NK-92 (cell line): Measurements from ENCODE around the gene CRYBA2.

Source experiments
- DNase-seq: peaks from one replicate; lab custom pipeline; 2025; ENCODE audit not compliant: unreplicated experiment; lab: John Stamatoyannopoulos, UW

CRYBA2 gene

DNA sequence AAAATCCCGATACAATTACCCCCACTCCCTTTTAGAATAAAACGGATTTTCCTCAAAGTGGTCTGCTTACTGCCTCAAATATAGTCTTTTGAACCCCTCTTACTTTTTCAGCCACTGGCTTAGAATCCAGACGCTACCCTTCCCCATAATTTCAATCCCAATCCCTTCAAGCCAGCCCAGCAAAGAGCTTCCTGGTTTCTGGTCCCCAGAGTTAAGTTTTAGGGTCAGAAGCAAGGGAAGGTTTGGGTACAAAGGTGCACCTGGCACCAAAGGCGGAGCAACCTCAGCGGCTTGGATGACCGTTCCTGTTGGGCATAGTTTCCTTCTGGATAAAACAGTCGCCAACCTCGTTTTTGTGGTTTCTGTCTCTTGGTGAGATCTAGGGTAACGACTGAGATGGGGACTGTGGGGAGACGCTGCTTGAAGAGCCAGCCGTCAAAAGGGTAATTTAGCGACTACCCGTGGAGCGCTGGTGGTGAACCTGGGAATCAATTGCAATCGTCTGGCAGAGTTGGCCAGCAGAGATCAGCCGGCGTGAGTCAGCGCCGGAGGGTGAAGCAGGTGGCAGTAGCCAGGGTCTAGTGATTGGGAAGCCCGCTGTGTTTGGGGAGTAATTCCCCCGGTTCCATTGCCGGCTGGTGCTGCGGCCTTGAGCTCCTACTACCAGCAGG lies 9.8 kb downstream of the CRYBA2 start:
- DNase-seq = no peak

DNA sequence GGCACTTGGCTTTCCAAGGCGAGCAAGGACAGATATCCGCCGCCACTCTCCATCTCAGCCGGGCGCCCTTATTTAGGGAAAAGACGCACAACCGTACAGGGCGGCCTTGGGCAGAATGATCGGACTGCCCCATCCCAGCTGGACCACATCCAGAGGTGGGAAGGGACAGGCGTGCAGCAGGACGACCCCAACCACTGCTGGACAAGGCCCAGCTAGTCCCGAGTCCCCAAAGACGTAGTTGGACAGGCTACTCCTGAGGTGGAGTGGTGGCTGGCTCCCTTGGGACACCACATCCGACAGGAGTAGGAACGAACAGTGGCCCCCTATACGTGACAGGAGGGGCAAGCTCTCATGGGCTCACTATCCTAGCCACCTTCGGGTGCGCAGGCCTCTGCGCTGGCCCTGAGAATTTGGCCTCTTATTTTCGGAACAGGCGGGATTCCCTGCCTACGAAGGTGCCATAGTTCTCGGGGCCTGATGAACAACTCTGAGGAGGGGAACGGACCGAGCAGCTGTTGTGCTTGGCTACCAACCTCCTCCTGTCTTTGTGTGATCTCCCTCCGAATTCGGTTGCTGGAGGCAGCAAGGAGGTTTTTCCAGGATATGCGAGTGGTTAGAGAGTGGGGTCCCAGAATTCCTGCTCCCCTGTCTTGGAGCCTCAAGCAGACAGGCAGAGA lies 10.5 kb downstream of the CRYBA2 start:
- no peak for DNase-seq

DNA sequence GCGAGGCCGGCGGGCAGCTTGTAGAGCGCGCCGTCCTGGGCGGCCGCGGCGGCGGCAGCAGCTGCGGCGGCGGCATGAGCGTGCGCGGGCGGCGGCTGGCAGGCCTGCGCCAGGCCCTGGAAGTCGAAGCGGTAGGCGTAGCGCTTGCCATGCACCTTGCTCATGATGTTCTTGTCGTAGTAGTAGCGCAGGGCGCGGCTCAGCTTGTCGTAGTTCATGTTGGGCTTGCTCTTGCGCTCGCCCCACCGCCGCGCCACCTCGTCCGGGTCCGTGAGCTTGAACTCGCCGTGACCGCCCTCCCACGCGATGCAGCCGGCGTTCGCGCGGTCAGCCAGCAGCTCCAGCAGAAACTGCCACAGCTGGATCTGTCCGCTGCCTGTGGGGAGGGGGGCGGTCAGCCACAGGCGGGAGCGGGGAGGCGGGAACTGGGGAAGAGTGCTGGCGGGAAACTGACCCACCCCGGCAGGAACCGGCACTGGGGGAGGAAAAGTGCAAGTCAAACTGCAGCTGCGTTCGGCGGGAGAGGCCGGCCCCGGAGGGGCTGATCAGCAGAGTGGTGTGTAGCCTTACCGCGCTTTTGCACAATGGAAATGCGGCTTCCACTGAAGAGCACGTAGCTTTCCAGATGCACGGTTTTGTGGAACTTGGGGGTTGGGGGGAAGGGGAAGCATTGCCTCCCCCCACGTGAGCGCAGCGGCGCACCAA lies 11.2 kb downstream of the CRYBA2 start:
- DNase-seq = no peak

DNA sequence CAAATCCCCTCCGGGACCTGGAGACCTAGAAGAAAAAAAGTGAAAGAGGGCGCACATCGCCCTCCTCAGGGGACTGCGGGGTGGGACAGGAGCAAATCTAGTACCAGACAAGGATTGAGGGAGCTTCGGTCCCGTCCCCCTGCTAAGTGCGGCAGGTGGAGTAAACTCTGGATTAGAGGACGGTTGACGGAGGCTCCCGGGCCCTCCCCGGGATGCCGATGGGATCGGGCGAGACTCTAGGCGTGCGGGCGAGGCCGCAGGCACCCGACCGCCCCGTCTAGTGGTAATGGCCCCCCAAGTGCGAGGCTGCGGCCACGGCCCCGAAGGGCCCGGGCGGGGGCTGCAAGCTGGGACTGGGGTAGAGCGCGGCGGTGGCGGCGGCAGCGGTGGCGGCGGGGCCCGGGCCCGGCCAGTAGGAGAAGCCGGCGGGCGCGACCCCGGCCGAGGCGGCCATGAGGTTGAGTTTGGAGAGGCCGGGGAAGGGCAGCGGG lies 11.8 kb downstream of the CRYBA2 start:
- no peak for DNase-seq

DNA sequence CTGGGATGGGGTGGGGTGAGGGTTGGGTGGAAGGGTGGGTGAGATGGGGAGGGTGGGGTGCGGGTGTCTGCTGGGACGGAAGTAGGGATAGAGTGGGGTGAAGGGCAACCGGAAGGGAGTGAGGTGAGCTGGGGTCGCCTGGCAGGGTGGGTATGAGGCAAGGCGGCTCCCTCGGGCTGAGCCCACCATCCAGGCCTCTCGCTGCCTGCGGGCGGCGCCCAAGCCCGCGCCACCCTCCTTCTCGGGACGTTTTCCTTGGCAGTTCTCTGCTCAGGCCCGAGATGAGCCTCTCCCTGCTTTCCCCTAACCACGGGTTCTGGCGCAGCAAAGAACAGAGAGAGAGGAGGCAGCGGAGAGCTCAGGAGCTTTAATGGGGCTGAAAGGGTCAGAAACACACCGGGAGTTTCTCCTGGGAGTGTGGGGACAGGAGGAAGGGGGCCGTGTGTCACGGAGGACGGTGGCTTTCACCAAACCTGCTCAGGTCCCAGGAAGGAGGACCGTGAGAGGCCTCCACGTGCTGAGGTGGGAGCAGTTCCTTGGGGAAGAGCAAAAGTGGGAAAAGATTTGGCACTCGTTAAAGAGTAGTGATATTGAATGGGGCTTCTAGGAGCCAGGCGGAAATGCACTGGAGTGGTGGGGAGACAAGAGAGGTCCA lies 12.4 kb downstream of the CRYBA2 start:
- no peak for DNase-seq

DNA sequence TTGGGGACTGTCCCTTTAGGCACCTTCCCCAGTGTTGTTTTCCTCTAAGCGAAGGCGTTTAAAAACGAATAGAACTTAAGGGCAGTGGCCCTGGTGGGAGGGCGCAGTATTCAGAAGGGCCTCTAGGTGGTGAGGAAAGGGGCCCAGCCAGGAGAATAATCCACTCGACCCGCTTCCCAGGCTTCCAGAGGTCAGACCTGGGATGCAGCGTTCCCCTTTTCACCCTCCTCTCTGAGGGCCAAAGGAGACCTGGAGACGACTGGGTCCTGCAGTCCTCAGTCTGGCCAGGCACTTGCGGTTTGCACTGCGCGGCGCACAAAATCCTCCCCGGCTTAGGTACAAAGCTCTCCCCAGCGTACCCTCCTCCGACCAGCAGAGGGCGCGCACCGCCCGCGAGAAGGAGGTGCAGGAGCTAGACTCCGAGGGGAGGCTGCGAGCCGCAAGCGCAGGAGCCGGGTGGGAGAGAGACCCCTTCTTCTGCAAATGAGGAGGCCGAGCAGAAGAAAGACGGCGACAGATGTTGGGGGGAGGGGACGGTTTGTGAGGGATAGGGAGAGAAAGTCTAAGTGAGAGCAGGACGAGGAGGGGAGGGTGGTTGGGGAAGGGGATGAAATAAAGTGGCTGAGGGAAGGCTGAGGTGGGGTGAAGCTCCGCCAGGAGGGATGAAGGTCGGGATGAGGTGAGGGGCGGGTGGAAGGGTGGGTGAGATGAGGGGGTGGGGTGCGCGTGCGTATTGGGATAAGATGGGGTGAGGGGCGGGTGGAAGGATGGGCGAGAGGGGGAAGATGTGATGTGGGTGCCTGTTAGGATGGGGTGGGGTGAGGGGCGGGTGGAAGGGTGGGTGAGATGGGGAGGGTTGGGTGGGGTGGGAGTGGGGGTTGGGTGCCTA lies 13.1 kb downstream of the CRYBA2 start:
- peak; percentile 5 for DNase-seq

DNA sequence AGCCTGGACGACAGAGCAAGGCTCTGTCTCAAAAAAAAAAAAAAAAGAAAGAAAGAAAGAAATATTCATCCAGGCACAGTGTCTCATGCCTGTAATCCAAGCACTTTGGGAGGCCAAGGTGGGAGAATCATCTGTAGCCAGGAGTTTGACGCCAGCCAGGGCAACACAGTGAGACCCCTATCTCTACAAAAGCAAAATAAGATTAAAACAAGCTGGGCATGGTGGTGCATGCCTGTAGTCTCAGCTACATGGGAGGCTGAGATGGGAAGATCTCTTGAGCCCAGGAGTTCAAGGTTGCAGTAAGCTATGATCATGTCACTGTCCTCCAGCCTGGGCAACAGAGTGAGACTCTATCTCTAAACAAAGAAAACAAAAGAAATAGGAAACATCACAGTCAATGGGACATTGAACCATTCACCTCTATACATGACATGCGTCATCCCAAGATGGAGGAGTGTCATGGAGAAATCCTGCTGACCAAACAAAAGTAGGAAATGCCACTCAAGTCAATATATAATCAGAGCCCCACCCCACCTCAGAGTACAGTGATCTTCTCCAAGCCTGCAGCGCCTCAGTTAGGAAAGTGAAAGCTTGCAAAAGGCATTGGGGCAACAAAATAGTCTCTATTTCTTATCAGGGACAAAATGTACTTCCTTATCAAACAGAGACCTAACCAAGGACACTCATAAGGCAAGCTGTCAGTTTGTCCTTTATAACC lies 18.0 kb downstream of the CRYBA2 start:
- no peak for DNase-seq

DNA sequence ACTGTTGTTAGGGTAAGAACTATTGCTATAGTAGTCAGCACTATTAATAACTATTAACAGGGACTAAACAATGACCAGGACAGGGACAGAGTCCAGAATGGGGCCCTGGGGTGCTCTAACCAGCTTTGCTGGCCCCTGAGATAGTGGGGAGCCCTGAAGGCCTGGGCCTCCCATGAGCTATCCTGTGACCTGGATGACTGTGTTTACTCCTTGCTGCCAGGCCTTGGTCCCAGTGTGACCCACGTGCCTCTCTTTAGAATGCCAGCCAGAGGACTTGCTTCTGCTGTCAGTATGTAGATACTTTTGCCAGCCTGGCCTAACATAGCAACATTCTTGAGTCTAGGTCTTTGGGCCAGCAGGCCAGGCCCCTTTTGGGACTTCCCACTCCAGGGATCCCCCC lies 22.3 kb downstream of the CRYBA2 start:
- no peak for DNase-seq

DNA sequence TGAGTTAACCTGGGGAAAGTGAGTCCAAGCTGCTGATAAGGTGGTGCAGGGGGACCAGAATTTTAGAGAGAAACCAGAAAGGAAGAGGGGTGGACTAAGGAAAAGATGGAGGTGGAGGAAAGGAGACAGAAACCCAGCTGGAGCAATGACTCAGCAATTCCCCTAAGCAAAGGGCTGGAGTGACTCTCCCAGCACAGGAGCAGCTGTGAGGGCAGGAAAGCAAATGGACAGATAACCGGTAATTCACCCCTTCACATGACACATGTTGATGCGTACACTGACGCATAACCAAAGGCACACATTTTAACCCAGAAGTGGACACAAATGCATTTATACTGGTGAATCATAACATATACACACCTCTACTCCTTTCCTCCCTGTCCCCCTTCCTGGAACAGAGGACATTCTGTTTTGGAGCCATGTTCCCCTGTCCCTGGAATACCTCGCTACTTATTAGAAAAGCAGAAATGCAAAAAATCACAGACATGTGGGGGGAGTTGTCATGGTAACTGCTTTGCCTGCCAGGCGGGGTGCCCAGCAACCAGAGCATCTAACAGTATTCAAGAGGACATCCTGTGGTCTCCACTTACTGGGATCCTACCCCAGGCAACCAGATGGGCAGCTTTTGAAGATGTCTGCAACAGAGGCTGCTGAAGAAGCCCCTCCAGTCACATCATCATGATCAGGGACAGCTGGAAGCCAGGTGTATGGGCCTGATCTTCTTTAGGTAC lies 29.0 kb downstream of the CRYBA2 start:
- no peak for DNase-seq

DNA sequence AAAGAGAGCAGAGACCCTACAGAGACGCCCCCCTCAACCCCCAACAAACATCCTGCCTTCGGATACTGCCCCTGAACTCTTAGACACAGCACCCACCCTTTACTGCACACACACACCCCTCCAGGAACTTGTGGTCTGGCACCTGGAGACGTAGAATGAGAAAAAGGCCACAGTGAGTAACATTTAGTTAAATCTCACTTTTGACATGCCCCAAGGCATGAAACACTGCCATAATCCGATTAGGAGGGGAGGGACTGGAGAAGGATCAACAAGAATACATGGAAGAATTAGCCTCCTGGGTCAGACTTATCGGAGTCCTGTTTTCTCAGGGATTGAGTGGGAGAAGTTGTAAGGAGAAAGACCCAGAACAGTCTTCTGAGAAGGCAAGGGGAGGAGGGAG lies 29.6 kb downstream of the CRYBA2 start:
- no peak for DNase-seq

DNA sequence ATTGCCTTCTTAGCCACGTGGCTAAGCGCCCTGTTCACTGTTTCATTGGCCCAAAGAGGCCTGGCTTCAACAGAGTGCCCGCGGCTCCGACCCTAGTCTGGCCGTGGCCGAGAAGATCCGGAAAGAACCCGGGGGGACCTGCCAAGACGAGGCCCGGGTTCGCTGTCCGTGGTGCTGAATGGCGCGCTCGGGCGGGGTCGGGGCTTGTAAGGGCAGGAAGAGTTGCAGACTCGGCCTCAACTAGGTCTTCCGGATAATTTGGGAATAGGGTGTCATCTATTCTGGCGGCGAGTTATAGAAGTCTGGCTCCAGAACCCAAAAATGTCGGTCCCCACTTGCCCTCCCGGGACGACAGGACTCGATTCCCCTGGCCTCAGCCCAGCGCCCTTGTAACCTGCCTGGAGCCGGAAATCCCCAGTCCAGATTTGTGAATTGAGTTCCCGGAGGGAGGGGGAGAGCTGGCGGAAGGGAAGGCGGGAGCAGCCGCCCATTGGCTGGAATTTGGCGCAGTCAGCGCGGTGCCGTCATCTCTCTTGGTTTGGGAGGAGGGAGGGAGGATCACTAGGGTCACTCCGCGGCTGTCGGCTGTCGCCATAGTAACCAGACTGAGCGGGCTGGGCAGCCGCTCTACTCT lies 30.2 kb downstream of the CRYBA2 start:
- DNase-seq = no peak

DNA sequence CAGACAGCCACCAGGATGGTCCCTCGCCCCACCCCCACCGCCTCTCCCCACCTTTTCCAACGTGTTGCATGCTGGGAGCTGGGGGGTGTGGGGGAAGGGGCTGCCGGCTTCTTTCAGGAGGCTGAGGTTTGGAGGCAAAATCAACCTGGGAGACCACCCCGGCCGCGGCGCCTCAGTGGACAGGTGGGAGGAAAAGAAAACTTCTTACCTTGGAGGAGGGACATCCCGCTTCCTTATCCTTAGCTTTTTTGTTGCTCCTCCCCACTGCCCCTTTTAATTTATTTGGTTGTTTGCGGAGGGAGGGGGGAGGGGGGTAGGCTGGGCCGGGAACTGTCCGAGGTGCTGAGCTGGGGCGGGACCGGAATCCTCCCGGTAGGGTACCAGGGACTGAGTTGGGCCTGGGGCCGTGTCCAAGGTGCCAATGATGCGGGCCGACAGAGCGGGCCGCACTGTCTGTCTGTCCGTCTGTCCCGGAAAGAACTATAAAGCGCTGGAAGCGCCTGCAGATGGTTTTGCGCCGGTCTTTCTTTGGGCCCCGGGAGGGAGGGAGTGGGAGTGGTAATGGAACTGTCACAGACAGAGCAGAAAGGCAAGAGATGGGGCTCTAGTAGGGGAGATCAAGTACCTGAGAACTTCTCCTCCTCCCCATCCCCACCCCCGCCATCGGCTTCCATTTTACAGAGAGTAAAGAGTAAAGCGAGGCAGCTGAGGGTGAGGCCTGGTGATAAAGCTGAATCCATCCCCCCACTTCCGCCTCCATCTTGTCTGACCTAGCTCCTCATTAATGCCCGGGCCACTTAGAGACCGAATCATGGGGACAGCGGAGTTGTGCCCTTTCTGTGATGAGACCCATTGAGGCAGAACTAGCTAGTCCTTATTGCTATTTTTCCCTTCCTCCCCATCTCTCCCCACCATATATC lies 31.3 kb downstream of the CRYBA2 start:
- no peak for DNase-seq

DNA sequence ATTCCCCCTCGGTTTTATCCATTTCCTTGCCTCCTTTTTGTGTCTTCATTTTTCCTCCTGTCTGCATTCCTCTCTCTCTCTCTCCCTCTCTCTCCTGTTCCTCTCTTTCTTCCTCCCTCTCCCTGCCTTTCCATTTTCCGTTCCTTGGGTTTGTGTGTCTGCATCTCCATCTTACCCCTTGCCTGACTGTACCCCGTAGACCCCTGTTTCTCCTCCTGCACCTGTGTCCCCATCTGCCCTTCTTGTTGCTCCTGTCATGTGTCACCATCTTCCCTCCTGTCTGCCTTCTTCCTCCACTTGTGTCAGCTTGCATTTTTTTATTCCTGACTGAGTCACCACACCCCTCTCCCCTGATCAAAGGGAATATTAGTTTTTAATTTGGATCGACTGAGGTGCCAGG lies 32.0 kb downstream of the CRYBA2 start:
- DNase-seq = no peak

DNA sequence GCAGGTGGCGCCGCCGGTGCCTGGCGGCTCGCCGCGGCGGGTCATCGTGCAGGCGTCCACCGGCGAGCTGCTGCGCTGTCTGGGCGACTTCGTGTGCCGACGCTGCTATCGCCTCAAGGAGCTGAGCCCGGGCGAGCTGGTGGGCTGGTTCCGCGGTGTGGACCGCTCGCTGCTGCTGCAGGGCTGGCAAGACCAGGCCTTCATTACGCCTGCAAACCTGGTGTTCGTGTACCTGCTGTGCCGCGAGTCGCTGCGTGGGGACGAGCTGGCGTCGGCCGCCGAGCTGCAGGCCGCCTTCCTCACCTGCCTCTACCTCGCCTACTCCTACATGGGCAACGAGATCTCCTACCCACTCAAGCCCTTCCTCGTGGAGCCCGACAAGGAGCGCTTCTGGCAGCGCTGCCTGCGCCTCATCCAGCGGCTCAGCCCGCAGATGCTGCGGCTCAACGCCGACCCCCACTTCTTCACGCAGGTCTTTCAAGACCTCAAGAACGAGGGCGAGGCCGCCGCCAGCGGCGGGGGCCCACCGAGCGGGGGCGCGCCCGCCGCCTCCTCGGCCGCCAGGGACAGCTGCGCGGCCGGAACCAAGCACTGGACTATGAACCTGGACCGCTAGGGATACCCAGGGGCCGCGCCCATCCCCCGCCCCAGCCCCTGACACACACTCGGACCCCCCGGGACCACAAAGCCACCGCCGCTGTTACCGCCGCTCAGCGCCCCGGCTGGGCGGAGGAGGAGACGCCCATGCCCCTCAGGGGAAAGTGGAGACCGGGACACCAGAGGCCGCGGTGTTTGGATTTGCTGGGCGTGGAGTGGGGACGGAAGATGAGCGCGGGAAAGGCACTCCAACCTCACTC lies 32.7 kb downstream of the CRYBA2 start:
- DNase-seq = no peak

DNA sequence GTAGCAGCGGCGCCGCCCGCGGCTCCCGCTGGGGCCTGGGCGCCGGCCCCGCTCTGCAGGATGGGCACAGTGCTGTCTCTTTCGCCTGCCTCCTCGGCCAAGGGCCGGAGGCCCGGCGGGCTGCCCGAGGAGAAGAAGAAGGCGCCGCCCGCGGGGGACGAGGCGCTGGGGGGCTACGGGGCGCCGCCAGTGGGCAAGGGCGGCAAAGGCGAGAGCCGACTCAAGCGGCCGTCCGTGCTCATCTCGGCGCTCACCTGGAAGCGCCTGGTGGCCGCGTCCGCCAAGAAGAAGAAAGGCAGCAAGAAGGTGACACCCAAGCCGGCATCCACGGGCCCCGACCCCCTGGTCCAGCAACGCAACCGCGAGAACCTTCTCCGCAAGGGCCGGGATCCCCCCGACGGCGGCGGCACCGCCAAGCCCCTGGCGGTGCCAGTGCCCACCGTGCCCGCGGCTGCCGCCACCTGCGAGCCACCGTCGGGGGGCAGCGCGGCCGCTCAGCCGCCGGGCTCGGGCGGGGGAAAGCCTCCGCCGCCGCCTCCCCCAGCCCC lies 33.4 kb downstream of the CRYBA2 start:
- DNase-seq = no peak

DNA sequence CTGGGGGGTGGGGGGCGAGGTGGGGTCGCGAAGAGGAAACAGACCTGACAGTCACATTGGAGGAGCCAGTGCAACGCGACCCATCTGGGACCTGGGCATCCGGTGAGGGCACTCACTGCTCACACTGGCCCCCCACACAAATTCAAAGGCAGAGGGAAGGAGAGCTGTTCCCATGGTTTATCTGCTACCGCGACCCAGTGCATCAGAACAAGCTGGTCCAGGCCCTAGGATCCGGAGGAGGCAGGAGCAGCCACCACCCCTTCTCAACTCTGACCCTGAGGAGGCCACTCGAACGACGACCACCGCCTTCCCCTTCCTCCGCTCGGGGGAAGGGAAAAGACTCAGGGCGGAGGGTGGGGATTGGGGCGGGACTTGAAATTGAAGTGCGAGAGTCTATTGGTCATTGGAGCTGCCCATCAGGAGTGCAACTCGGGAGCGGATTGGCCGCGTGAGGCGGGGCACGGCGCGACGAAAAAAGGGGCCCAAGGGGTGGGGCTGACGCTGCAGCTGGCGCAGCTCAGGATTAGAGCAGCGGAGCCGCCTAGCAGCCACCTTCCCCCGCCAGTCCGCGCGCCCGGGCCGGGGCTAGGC lies 34.0 kb downstream of the CRYBA2 start, which contains the start of gene CDK5R2:
CDK5R2 (plus strand) TSS at position 526 of the 591 bp plus-strand sequence. CDS start 155 bp downstream, outside the sequence.
- DNase-seq = no peak
